Measurements from ENCODE around the gene HNRNPH1.
"Not testable (repeated sequence)": the region's sequence is repeated elsewhere in the genome, so short reads cannot be mapped to it uniquely, and the experiment has no call there.

The HNRNPH1 gene

GRCh38 chr5:179641745-179642144, 18.3 kb upstream of the HNRNPH1 start:
- in situ Hi-C loops (cut with MboI; ENCODE audit: low sequenced_read_pairs); H3K27me3 ChIP-seq (ENCODE audit: low read depth); H3K9me3 ChIP-seq; H3K36me3 ChIP-seq (replicated peaks); DNase-seq (ENCODE audit: low spot score in 2 of 2); H3K4me1 ChIP-seq; H3K4me3 ChIP-seq: not testable (repeated sequence)

- H3K9me3 ChIP-seq; DNase-seq (ENCODE audit: low spot score in 2 of 2); H3K4me3 ChIP-seq; H3K4me1 ChIP-seq; in situ Hi-C loops (cut with MboI; ENCODE audit: low sequenced_read_pairs); H3K27me3 ChIP-seq (ENCODE audit: low read depth); H3K36me3 ChIP-seq (replicated peaks): not testable (repeated sequence)
These were observed 15.8 kb upstream of the HNRNPH1 start for GRCh38 chr5:179639296-179639695.

GRCh38 chr5:179634370-179635172, 11.1 kb upstream of the HNRNPH1 start:
- H3K36me3 ChIP-seq (replicated peaks); H3K4me1 ChIP-seq; H3K9me3 ChIP-seq; in situ Hi-C loops (cut with MboI; ENCODE audit: low sequenced_read_pairs); H3K27me3 ChIP-seq (ENCODE audit: low read depth); H3K4me3 ChIP-seq: not testable (repeated sequence)
- peak in 1 of 2 experiments; percentile 32 for DNase-seq (ENCODE audit: low spot score in 2 of 2)

- in situ Hi-C loops (cut with MboI; ENCODE audit: low sequenced_read_pairs); H3K36me3 ChIP-seq (replicated peaks); H3K9me3 ChIP-seq; H3K27me3 ChIP-seq (ENCODE audit: low read depth); H3K4me1 ChIP-seq; DNase-seq (ENCODE audit: low spot score in 2 of 2): not testable (repeated sequence)
- H3K4me3 ChIP-seq: peak overlapping the region; percentile 35
These were observed 10.3 kb upstream of the HNRNPH1 start for GRCh38 chr5:179633501-179634369.

- Histone ChIP-seq H3K27me3 (ENCODE audit: low read depth) (no peaks in the 10 kb centered on the region), H3K9me3 (no peaks in the 10 kb centered on the region), H3K4me3 (no peak overlapping the region), H3K36me3 (replicated peaks) (peaks cover 36% of the 10 kb centered on the region), H3K4me1 (peaks cover 25% of the 10 kb centered on the region)
- in situ Hi-C loops (cut with MboI; ENCODE audit: low sequenced_read_pairs): no loop called here
- DNase-seq (ENCODE audit: low spot score in 2 of 2): no peak
These were observed 1.4 kb upstream of the HNRNPH1 start for GRCh38 chr5:179624841-179625271.

- H3K4me3 ChIP-seq: peak overlapping the region; percentile 96
- H3K4me1 ChIP-seq: peaks cover 33% of the 10 kb centered on the region
- H3K27me3 ChIP-seq (ENCODE audit: low read depth): no peaks in the 10 kb centered on the region
- no peaks in the 10 kb centered on the region for H3K9me3 ChIP-seq
- in situ Hi-C loops (cut with MboI; ENCODE audit: low sequenced_read_pairs): no loop called here
- no peak for DNase-seq (ENCODE audit: low spot score in 2 of 2)
- peaks cover 41% of the 10 kb centered on the region for H3K36me3 ChIP-seq (replicated peaks)
These were observed 653 bp upstream of the HNRNPH1 start for GRCh38 chr5:179623906-179624741.

GRCh38 chr5:179621551-179622214, 1.8 kb downstream of the HNRNPH1 start:
- H3K4me3 ChIP-seq: peak overlapping the region; percentile 96
- H3K36me3 ChIP-seq (replicated peaks): peaks cover 65% of the 10 kb centered on the region
- no peak for DNase-seq (ENCODE audit: low spot score in 2 of 2)
- no peaks in the 10 kb centered on the region for H3K9me3 ChIP-seq
- H3K27me3 ChIP-seq (ENCODE audit: low read depth): no peaks in the 10 kb centered on the region
- peaks cover 37% of the 10 kb centered on the region for H3K4me1 ChIP-seq
- in situ Hi-C loops (cut with MboI; ENCODE audit: low sequenced_read_pairs): no loop called here

GRCh38 chr5:179620703-179621350, 2.6 kb downstream of the HNRNPH1 start:
- in situ Hi-C loops (cut with MboI; ENCODE audit: low sequenced_read_pairs): no loop called here
- Histone ChIP-seq H3K36me3 (replicated peaks) (peaks cover 74% of the 10 kb centered on the region), H3K4me1 (peaks cover 37% of the 10 kb centered on the region), H3K9me3 (no peaks in the 10 kb centered on the region), H3K4me3 (peak overlapping the region; percentile 96), H3K27me3 (ENCODE audit: low read depth) (no peaks in the 10 kb centered on the region)
- DNase-seq (ENCODE audit: low spot score in 2 of 2): no peak

GRCh38 chr5:179620293-179620692, 3.2 kb downstream of the HNRNPH1 start:
- H3K4me3 ChIP-seq: peak overlapping the region; percentile 96
- in situ Hi-C loops (cut with MboI; ENCODE audit: low sequenced_read_pairs): no loop called here
- H3K36me3 ChIP-seq (replicated peaks): peaks cover 79% of the 10 kb centered on the region
- no peaks in the 10 kb centered on the region for H3K9me3 ChIP-seq
- no peaks in the 10 kb centered on the region for H3K27me3 ChIP-seq (ENCODE audit: low read depth)
- H3K4me1 ChIP-seq: peaks cover 37% of the 10 kb centered on the region
- no peak for DNase-seq (ENCODE audit: low spot score in 2 of 2)

GRCh38 chr5:179619776-179620175, 3.7 kb downstream of the HNRNPH1 start:
- H3K27me3 ChIP-seq (ENCODE audit: low read depth): no peaks in the 10 kb centered on the region
- peak overlapping the region; percentile 96 for H3K4me3 ChIP-seq
- in situ Hi-C loops (cut with MboI; ENCODE audit: low sequenced_read_pairs): loop anchor here (10.0 kb wide), 1 partner anchor 105 kb away; no protein-coding TSS in a partner anchor
- H3K36me3 ChIP-seq (replicated peaks): peaks cover 84% of the 10 kb centered on the region
- H3K4me1 ChIP-seq: peaks cover 35% of the 10 kb centered on the region
- no peaks in the 10 kb centered on the region for H3K9me3 ChIP-seq
- DNase-seq (ENCODE audit: low spot score in 2 of 2): no peak

- DNase-seq (ENCODE audit: low spot score in 2 of 2): no peak
- H3K9me3 ChIP-seq: no peaks in the 10 kb centered on the region
- peak overlapping the region; percentile 96 for H3K4me3 ChIP-seq
- H3K36me3 ChIP-seq (replicated peaks): peaks cover 92% of the 10 kb centered on the region
- in situ Hi-C loops (cut with MboI; ENCODE audit: low sequenced_read_pairs): loop anchor here (10.0 kb wide), 1 partner anchor 106 kb away; no protein-coding TSS in a partner anchor
- peaks cover 28% of the 10 kb centered on the region for H3K4me1 ChIP-seq
- H3K27me3 ChIP-seq (ENCODE audit: low read depth): no peaks in the 10 kb centered on the region
These were observed 4.4 kb downstream of the HNRNPH1 start for GRCh38 chr5:179618923-179619554.

- in situ Hi-C loops (cut with MboI; ENCODE audit: low sequenced_read_pairs): loop anchor here (10.0 kb wide), 1 partner anchor 107 kb away; no protein-coding TSS in a partner anchor
- H3K27me3 ChIP-seq (ENCODE audit: low read depth): no peaks in the 10 kb centered on the region
- H3K9me3 ChIP-seq: no peaks in the 10 kb centered on the region
- peaks cover 27% of the 10 kb centered on the region for H3K4me1 ChIP-seq
- peaks cover 98% of the 10 kb centered on the region for H3K36me3 ChIP-seq (replicated peaks)
- no peak overlapping the region for H3K4me3 ChIP-seq
- DNase-seq (ENCODE audit: low spot score in 2 of 2): no peak
These were observed 5.5 kb downstream of the HNRNPH1 start for GRCh38 chr5:179617930-179618329.
